SH-SY5Y (cell line): ENCODE results near the gene TMA16.

ENCODE experiments used
- GATA2 ChIP-seq: IDR thresholded peaks from 2 replicates; pipeline ENCODE4 v1.6.1; 2011; ENCODE audit warnings: mild to moderate bottlenecking, low read depth, low read length
- GATA3 ChIP-seq: IDR thresholded peaks from 2 replicates; pipeline ENCODE4 v1.6.1; 2011; ENCODE audit warnings: low read depth, mild to moderate bottlenecking, low read length, moderate library complexity

GRCh38 chr4:163447481-163447880 is 47.0 kb upstream of the TMA16 start:
- no peak for TF ChIP-seq GATA2
- no peak for TF ChIP-seq GATA3
